ENCODE data around the gene PSG5.
"Not testable (repeated sequence)": the region's sequence is repeated elsewhere in the genome, so short reads cannot be mapped to it uniquely, and the experiment has no call there.

The PSG5 gene

GRCh38 chr19:43132696-43133095, 53.6 kb downstream of the PSG5 start:
- no peaks in the 10 kb centered on the region for H3K27me3 ChIP-seq (ENCODE audit: insufficient read depth, low read length, poor library complexity)
- H3K9ac ChIP-seq (ENCODE audit: low read depth, low read length) = no peak overlapping the region
- DNase-seq (no peak), ATAC-seq (ENCODE audit: insufficient read depth, low read depth) (no peak)
- no peak overlapping the region for H2AFZ ChIP-seq (ENCODE audit: low read depth, low read length)
- H3K79me2 ChIP-seq (ENCODE audit: insufficient read depth, low read length) = no peaks in the 10 kb centered on the region
- no peaks in the 10 kb centered on the region for H3K9me3 ChIP-seq (ENCODE audit: insufficient read depth, low read length, severe bottlenecking)
- no peaks in the 10 kb centered on the region for H3K4me1 ChIP-seq (ENCODE audit: insufficient read depth, low read length)
- no peaks in the 10 kb centered on the region for H4K20me1 ChIP-seq (ENCODE audit: insufficient read depth, low read length)
- no peak overlapping the region for H3K4me2 ChIP-seq (ENCODE audit: insufficient read depth, low read length)
- H3K36me3 ChIP-seq (ENCODE audit: insufficient read depth, low read length) = no peaks in the 10 kb centered on the region
- no peak overlapping the region for H3K4me3 ChIP-seq (ENCODE audit: low read depth in 1 of 2, low read length in 2 of 2)
- no peak for TF ChIP-seq CTCF (IDR thresholded peaks at IDR 0.05; ENCODE audit: borderline replicate concordance, extremely low read depth, low read length, poor library complexity, severe bottlenecking)
- TF ChIP-seq EZH2 (IDR thresholded peaks at IDR 0.05; ENCODE audit: borderline replicate concordance, low read depth, low read length, severe bottlenecking) = no peak
- no peak overlapping the region for H3K27ac ChIP-seq (ENCODE audit: low read length)

- not testable (repeated sequence) for H3K4me1 ChIP-seq (ENCODE audit: insufficient read depth, low read length); H3K4me3 ChIP-seq (ENCODE audit: low read depth in 1 of 2, low read length in 2 of 2); DNase-seq; ATAC-seq (ENCODE audit: insufficient read depth, low read depth); H2AFZ ChIP-seq (ENCODE audit: low read depth, low read length); H3K79me2 ChIP-seq (ENCODE audit: insufficient read depth, low read length); H3K9me3 ChIP-seq (ENCODE audit: insufficient read depth, low read length, severe bottlenecking); H3K9ac ChIP-seq (ENCODE audit: low read depth, low read length); H4K20me1 ChIP-seq (ENCODE audit: insufficient read depth, low read length); H3K27ac ChIP-seq (ENCODE audit: low read length); H3K4me2 ChIP-seq (ENCODE audit: insufficient read depth, low read length); H3K36me3 ChIP-seq (ENCODE audit: insufficient read depth, low read length); H3K27me3 ChIP-seq (ENCODE audit: insufficient read depth, low read length, poor library complexity)
Measured at GRCh38 chr19:43131281-43131842, 55.0 kb downstream of the PSG5 start.

DNA sequence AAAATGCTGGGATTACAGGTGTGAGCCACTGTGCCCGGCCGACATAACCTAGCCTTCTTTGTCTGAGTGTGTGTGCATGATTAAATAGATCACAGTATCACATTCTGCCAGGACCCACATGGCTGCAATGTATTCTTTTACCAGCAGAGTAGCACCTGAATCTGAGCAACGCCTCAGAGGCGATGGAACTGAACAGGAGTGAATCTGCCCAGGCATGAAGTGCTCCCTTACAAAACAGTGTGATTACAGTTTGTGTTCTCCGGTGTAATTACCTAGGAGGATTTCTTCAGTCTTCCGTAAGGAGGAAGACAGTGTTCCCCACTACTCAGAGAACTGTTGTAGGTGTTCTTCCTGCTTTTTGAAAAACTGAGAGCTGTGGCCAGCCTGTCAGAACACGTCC, 57.1 kb downstream of the PSG5 start:
- not testable (repeated sequence) for H3K79me2 ChIP-seq (ENCODE audit: insufficient read depth, low read length); H2AFZ ChIP-seq (ENCODE audit: low read depth, low read length); H3K4me1 ChIP-seq (ENCODE audit: insufficient read depth, low read length); H3K27ac ChIP-seq (ENCODE audit: low read length); H3K27me3 ChIP-seq (ENCODE audit: insufficient read depth, low read length, poor library complexity); ATAC-seq (ENCODE audit: insufficient read depth, low read depth); H3K4me3 ChIP-seq (ENCODE audit: low read depth in 1 of 2, low read length in 2 of 2); DNase-seq; H3K9me3 ChIP-seq (ENCODE audit: insufficient read depth, low read length, severe bottlenecking); H4K20me1 ChIP-seq (ENCODE audit: insufficient read depth, low read length); H3K4me2 ChIP-seq (ENCODE audit: insufficient read depth, low read length); H3K9ac ChIP-seq (ENCODE audit: low read depth, low read length); H3K36me3 ChIP-seq (ENCODE audit: insufficient read depth, low read length)

GRCh38 chr19:43127336-43127735, 59.0 kb downstream of the PSG5 start:
- not testable (repeated sequence) for H3K9me3 ChIP-seq (ENCODE audit: insufficient read depth, low read length, severe bottlenecking); H3K9ac ChIP-seq (ENCODE audit: low read depth, low read length); H3K4me3 ChIP-seq (ENCODE audit: low read depth in 1 of 2, low read length in 2 of 2); H3K27me3 ChIP-seq (ENCODE audit: insufficient read depth, low read length, poor library complexity); H4K20me1 ChIP-seq (ENCODE audit: insufficient read depth, low read length); H3K27ac ChIP-seq (ENCODE audit: low read length); ATAC-seq (ENCODE audit: insufficient read depth, low read depth); H3K4me2 ChIP-seq (ENCODE audit: insufficient read depth, low read length); H2AFZ ChIP-seq (ENCODE audit: low read depth, low read length); H3K36me3 ChIP-seq (ENCODE audit: insufficient read depth, low read length); DNase-seq; H3K79me2 ChIP-seq (ENCODE audit: insufficient read depth, low read length); H3K4me1 ChIP-seq (ENCODE audit: insufficient read depth, low read length)

GRCh38 chr19:43126720-43127119, 59.6 kb downstream of the PSG5 start:
- Histone ChIP-seq H3K27ac (ENCODE audit: low read length) (no peak overlapping the region), H3K9ac (ENCODE audit: low read depth, low read length) (no peak overlapping the region)

More at GRCh38 chr19:43126720-43127119, 59.6 kb downstream of the PSG5 start:
- Histone ChIP-seq H3K9me3 (ENCODE audit: insufficient read depth, low read length, severe bottlenecking) (no peaks in the 10 kb centered on the region), H3K36me3 (ENCODE audit: insufficient read depth, low read length) (no peaks in the 10 kb centered on the region), H3K4me3 (ENCODE audit: low read depth in 1 of 2, low read length in 2 of 2) (no peak overlapping the region), H3K79me2 (ENCODE audit: insufficient read depth, low read length) (no peaks in the 10 kb centered on the region), H3K4me1 (ENCODE audit: insufficient read depth, low read length) (no peaks in the 10 kb centered on the region), H4K20me1 (ENCODE audit: insufficient read depth, low read length) (no peaks in the 10 kb centered on the region), H2AFZ (ENCODE audit: low read depth, low read length) (no peak overlapping the region), H3K4me2 (ENCODE audit: insufficient read depth, low read length) (no peak overlapping the region), H3K27me3 (ENCODE audit: insufficient read depth, low read length, poor library complexity) (no peaks in the 10 kb centered on the region)
- DNase-seq = no peak
- no peak for TF ChIP-seq CTCF (IDR thresholded peaks at IDR 0.05; ENCODE audit: borderline replicate concordance, extremely low read depth, low read length, poor library complexity, severe bottlenecking)
- TF ChIP-seq EZH2 (IDR thresholded peaks at IDR 0.05; ENCODE audit: borderline replicate concordance, low read depth, low read length, severe bottlenecking) = no peak
- no peak for ATAC-seq (ENCODE audit: insufficient read depth, low read depth)
